ENCODE measurements around the gene KCNJ5. TPM values are rescaled to one million over a fixed set of nuclear protein-coding genes. Genes with fewer than 3 reads are reported as not detected.

Gene KCNJ5
- total RNA-seq, 4 donors from 2014 or later: 0.30 to 1.2 (median 0.76) TPM

GRCh38 chr11:128947773-128948172 lies 56.6 kb downstream of the KCNJ5 start:
- Histone ChIP-seq H3K4me3 (no peak overlapping the region), H3K9me3 (no peaks in the 10 kb centered on the region), H3K27me3 (no peaks in the 10 kb centered on the region), H3K27ac (no peak overlapping the region), H3K4me1 (no peaks in the 10 kb centered on the region), H3K36me3 (no peaks in the 10 kb centered on the region)
- TF ChIP-seq POLR2A (IDR thresholded peaks at IDR 0.05) (no peak), EP300 (IDR thresholded peaks at IDR 0.05) (no peak)
- TF ChIP-seq, protein P1, sequence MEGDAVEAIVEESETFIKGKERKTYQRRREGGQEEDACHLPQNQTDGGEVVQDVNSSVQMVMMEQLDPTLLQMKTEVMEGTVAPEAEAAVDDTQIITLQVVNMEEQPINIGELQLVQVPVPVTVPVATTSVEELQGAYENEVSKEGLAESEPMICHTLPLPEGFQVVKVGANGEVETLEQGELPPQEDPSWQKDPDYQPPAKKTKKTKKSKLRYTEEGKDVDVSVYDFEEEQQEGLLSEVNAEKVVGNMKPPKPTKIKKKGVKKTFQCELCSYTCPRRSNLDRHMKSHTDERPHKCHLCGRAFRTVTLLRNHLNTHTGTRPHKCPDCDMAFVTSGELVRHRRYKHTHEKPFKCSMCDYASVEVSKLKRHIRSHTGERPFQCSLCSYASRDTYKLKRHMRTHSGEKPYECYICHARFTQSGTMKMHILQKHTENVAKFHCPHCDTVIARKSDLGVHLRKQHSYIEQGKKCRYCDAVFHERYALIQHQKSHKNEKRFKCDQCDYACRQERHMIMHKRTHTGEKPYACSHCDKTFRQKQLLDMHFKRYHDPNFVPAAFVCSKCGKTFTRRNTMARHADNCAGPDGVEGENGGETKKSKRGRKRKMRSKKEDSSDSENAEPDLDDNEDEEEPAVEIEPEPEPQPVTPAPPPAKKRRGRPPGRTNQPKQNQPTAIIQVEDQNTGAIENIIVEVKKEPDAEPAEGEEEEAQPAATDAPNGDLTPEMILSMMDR (IDR thresholded peaks at IDR 0.05): no peak
- 78 to 82% methylated on average over 2 of the region's 2 CpGs for WGBS, 2 donors
- no peak for DNase-seq (ENCODE audit: low spot score in 2 of 2)

GRCh38 chr11:128948583-128948982 lies 57.4 kb downstream of the KCNJ5 start:
- 53 to 62% methylated on average over 3 of the region's 3 CpGs for WGBS, 2 donors
- Histone ChIP-seq H3K27me3 (no peaks in the 10 kb centered on the region), H3K36me3 (no peaks in the 10 kb centered on the region), H3K4me3 (no peak overlapping the region), H3K4me1 (no peaks in the 10 kb centered on the region), H3K9me3 (no peaks in the 10 kb centered on the region), H3K27ac (no peak overlapping the region)
- DNase-seq (ENCODE audit: low spot score in 2 of 2): no peak
- TF ChIP-seq, protein P1 (IDR thresholded peaks at IDR 0.05): peak in 1 of 5 experiments; percentile 12
- no peak for TF ChIP-seq EP300 (IDR thresholded peaks at IDR 0.05)

GRCh38 chr11:128949791-128950454 lies 58.8 kb downstream of the KCNJ5 start:
- Histone ChIP-seq H3K4me1 (no peaks in the 10 kb centered on the region), H3K27ac (no peak overlapping the region), H3K36me3 (no peaks in the 10 kb centered on the region), H3K9me3 (no peaks in the 10 kb centered on the region), H3K4me3 (no peak overlapping the region), H3K27me3 (no peaks in the 10 kb centered on the region)
- TF ChIP-seq, protein P1 (IDR thresholded peaks at IDR 0.05): no peak
- TF ChIP-seq POLR2A (IDR thresholded peaks at IDR 0.05) (no peak), EP300 (IDR thresholded peaks at IDR 0.05) (no peak)
- WGBS, 2 donors: 72 to 74% methylated on average over 13 of the region's 13 CpGs
- no peak for DNase-seq (ENCODE audit: low spot score in 2 of 2)

- WGBS, 2 donors: 94% methylated on average over 16 of the region's 16 CpGs
- Histone ChIP-seq H3K4me1 (no peaks in the 10 kb centered on the region), H3K27me3 (no peaks in the 10 kb centered on the region), H3K9me3 (no peaks in the 10 kb centered on the region), H3K36me3 (no peaks in the 10 kb centered on the region), H3K27ac (no peak overlapping the region), H3K4me3 (no peak overlapping the region)
- TF ChIP-seq, protein P1 (IDR thresholded peaks at IDR 0.05): no peak
- TF ChIP-seq POLR2A (IDR thresholded peaks at IDR 0.05) (no peak), EP300 (IDR thresholded peaks at IDR 0.05) (no peak)
- DNase-seq (ENCODE audit: low spot score in 2 of 2): no peak
These were observed 62.0 kb downstream of the KCNJ5 start for GRCh38 chr11:128953151-128953550.

DNA sequence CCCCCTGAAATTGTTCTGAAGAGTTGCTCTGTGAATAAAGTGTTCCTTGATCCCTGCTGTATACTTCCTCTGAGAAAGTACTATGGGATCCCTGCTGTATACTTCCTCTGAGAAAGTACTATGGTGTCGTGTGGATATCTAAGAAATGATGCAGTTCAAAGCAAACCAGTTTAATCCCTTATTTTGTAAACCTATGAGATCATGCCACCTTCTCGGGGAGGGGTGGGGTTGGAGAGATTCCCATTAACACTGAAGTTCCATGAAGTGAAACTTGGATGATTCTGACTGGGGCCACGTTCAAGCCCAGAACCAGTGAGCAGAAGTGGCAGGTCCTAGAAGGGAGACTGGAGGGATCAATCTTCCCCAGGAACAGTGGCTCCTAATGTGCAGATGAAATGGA lies 64.5 kb downstream of the KCNJ5 start:
- no peak overlapping the region for H3K4me3 ChIP-seq
- H3K9me3 ChIP-seq: no peaks in the 10 kb centered on the region
- H3K27ac ChIP-seq: no peak overlapping the region
- no peaks in the 10 kb centered on the region for H3K36me3 ChIP-seq
- TF ChIP-seq EP300 (IDR thresholded peaks at IDR 0.05) (no peak), POLR2A (IDR thresholded peaks at IDR 0.05) (no peak)
- TF ChIP-seq, protein P1 (IDR thresholded peaks at IDR 0.05): no peak
- WGBS, 2 donors: 59 to 68% methylated on average over 3 of the region's 3 CpGs
- H3K27me3 ChIP-seq: no peaks in the 10 kb centered on the region
- H3K4me1 ChIP-seq: no peaks in the 10 kb centered on the region
- DNase-seq (ENCODE audit: low spot score in 2 of 2): no peak

All from tibial nerve (tissue), 4 donors.